Activated CD8-positive, alpha-beta memory T cell treated with anti-CD3 and anti-CD28 coated beads, Interleukin-2, amount 50 U/mL, for 4 hours (primary cell): ENCODE data around the gene TXNDC8.
"Not testable (repeated sequence)": the region's sequence is repeated elsewhere in the genome, so short reads cannot be mapped to it uniquely, and the experiment has no call there.

Experiments used
- DNase-seq: peaks from one replicate; pipeline ENCODE4 v3.0.0-alpha.2; 2020

Gene TXNDC8

DNA sequence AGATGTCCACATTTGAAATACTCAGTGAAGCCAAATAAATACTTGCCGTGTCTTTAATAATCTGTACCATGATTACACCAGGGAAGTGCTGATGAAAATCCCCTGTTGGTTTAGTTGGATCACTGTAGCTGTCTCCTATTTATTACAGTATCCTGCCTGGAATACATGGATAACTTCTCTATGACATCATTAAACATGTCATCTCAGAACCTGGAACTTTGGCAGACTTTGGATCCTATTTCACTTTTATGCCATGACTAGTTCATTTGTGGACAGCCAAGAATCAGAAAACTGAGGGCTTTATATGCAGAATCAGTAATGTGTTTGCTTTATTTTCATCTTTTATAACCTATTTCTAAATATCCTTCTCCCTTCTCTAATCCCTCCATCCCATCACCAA lies at the start of gene TXNDC8:
TXNDC8 (minus strand) TSS at position 137 of the 400 bp plus-strand sequence.
- DNase-seq = no peak

DNA sequence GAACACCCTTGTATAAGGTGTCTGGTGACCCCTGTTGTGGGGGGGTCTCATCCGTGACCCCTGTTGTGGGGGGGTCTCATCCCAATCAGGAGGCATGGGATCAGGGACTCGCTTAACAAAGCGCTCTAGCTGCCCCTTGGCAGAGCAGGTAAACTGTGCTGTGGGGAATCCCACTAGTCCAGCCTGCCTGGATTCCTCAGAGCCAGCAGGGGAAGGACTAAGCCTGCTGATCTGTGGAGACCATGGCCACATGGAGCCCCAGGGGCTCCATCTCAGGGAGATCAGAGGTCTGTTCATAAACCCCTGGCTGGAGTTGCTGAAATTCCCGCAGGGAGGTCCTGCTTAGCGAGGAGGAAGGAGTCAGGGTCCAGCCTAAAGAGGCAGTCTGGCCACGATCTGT lies 45.8 kb upstream of the TXNDC8 start:
- DNase-seq = no peak

DNA sequence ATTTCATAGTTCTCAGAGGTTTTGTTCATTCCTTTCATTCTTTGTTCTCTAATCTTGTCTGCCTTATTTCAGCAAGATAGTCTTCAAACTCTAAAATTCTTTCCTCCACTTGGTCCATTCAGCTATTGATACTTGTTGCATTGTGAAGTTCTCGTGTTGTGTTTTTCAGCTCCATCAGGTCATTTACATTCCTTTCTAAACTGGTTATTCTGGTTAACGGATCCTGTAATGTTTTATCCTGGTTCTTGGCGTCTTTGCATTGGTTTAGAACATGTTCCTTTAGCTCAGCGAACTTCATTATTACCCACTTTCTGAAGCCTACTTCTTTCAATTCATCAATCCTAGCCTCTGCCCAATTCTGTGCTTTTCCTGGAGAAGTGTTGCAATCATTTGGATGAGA lies 45.1 kb upstream of the TXNDC8 start:
- DNase-seq = no peak

DNA sequence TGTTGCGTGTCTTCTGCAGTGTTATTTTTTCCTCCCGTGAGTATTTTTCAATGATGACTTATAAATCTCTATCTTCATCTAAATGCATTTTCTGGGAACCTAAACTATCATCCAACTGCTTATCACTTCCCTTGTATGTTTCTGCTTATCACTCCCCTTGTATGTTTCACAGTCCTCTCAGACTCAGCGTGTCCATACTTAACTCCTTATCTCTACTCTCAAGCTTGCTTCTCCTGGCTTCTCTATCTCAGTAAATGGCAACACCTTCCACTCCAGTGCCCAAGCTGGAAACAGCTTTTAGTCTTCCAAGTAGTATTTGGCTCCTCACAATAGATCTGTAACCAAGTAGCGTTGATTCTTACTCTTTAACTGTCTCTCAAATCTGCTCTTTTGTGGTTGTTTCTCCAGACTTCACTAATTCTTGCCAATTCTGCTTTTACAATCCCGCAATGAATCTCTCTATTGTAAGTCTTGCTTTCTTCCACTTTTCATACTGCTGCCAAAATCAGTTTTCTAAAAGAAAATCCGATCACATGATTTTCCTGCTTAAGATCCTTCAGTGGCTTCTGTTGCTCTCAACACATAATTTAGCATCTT lies 33.8 kb upstream of the TXNDC8 start:
- no peak for DNase-seq

DNA sequence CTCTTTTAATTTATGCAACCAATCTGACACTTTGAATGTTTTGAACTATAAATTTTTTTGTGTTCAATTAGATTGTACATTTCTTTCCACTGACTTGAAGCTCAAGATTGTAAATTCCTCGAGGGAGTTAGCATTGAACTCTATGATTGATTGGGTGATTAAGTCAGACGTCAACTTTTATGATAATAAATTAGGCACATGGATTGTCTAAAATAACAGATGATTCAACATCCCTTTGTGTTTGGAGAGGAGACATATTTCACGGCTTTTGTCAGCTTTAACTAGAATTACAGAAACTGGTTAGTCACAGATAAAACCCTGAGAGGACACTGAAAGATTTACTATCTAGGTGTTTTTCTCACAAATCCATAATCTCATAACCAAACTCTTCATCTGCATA lies 32.7 kb upstream of the TXNDC8 start:
- DNase-seq = no peak

DNA sequence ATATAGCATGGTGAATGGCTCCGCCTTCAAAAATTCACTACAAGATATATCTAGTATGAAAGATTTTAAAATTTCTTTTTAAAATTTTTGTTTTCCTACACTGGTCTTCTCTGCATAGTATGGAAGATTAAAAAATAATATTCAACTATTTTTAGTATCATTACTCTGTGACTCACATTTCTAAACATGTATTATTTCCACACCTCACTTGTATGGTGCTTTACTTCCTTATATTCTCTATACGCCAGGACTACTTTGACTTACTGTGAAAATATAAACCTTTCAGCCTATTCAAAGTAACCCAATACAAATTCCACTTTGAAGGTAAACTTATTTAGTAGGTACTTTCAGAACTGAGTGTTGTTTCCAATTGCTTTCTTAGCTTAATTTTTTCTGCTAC lies 26.8 kb upstream of the TXNDC8 start:
- no peak for DNase-seq

DNA sequence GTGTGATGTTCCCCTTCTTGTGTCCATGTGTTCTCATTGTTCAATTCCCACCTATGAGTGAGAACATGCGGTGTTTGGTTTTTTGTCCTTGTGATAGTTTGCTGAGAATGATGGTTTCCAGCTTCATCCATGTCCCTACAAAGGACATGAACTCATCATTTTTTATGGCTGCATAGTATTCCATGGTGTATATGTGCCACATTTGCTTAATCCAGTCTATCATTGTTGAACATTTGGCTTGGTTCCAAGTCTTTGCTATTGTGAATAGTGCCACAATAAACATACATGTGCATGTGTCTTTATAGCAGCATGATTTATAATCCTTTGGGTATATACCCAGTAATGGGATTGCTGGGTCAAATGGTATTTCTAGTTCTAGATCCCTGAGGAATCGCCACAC lies 21.3 kb upstream of the TXNDC8 start:
- DNase-seq = not testable (repeated sequence)

DNA sequence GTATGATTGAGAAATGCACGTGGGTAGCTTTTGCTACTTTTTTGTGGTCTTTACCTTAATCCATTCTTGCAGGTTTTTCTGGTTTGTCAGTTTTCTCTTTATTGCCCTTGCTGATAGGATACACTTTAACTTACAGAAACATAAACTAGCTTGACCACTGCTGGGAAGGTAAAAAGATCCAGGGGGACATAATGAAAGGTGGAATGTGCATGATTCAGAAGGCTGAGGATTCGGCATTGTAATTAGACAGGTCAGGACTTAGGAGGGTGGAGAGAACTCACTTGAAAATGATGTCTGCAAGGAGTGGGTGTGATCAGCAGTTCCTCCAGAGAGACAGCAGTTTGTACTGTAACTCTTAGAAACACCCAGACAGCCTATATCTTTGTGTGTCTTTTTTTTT lies 19.8 kb upstream of the TXNDC8 start:
- no peak for DNase-seq

DNA sequence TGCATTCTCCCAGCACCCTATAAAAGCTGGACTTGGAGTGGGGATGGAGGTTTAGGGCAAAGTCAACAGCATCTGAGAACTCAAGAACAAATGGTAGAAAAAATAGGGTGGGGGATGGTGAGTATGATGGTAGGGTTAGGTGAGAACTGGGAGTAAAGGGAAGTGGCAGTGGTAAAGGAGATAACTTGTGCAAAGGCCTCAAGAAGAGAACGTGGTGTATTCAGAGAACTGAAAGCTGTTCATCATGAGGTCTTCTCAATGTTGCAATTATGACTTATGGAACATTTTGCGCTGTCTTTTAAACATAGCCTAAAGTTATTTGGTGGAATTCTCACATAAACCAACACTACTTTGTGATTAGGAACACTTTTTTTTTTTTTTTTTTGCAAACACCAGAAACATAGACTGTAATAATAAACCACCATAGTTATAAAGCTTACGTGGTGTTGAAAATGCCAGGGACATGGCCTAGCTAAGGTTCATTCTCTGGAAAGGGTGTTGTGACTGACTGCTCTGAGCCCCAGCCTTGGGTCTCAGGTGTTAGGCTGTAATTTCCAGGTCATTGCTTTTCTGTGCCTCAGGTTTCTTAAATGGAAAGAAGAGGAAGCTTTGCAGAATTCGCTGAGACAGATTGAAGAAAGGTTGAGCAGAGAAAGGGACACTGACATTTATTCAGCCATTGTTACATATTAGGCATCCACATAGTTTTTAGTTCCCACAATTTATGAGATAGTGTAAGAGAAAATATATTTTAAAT lies 19.2 kb upstream of the TXNDC8 start:
- DNase-seq = no peak

DNA sequence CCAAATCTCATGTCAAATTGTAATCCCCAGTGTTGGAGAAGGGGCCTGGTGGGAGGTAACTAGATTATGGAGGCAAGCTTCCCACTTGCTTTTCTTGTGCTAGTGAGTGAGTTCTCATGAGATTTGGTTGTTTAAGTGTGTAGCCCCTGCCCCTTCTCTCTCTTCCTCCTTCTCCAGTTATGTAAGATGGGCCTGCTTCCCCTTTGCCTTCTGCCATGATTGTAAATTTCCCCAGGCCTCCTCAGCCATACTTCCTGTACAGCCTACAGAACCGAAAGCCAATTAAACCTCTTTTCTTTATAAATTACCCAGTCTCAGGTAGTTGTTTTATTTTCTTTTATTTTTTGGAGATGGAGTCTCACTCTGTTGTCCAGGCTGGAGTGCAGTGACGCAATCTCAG lies 18.2 kb upstream of the TXNDC8 start:
- no peak for DNase-seq

DNA sequence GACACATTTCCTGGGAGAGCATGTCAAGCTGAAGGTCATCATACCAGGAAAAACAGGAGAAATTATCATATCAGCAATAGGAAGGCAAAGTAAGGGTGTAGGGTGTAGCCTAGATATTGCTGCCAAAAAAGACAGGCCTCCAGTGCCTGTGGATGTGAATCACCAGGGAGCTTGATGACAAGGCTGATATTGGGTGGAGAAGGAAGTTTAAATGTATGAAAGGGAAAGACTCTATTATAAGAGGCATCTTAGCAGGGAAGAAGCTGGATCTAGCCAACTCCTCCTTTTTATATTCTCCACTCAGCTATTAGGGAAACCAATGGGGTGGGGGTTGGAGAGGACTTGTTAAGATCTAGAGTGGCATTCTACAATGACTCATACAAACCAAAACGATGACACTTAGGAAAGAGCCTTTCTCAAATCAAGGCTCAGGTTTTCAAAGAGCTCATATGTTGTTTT lies 13.4 kb upstream of the TXNDC8 start:
- no peak for DNase-seq

DNA sequence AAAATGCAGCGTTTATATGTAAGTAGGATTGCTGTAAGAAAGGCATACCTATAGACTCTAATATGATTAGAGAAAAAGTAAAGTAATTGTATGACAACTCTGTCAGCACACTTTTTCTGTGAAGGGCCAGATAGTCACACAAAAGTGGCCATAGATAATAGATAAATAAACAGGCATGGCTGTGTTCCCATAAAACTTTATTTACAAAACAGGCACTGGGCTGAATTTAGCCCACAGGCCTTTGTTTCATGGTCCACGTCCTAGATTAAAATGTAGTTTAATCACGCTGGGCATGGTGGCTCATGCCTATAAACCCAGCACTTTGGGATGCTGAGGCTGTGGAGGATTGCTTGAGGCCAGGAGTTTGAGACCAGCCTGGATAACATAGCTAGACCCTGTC lies 8.7 kb upstream of the TXNDC8 start:
- DNase-seq = no peak

DNA sequence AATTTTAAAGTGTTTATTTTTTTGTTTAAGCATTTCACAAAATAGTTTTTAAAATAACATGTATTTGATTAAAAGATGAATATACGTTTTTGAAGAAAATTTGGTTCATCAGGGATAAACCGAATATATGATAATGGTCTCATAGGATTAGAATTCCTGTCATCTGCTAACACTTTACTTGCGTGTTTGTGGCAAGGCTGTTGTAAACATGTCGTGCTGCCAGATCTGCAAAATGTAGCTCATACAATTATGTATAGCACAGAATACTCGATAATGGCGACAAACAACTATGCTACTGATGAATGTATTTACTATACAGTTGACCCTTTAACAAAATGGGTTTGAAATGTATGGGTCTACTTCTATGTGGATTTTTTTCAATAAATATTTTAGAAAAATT lies 7.2 kb upstream of the TXNDC8 start:
- no peak for DNase-seq

DNA sequence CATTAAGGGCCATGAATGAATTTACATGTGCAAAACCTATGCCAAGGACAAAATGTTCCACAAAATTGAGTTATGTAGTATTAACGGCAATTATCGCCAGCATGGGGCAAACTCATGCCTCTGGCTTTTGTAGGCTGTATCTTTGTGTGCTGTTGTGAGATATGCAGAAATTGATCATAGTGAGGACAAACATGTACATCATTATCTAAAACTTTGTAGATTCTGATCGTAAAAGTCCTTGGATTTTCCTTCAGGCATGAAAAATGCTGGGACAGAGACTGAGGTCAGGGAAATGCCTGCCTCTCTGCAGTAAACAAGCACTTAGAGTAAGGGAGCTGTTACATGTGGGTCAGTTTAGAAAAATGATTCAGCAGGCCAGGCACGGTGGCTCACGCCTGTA lies 5.9 kb upstream of the TXNDC8 start:
- no peak for DNase-seq

DNA sequence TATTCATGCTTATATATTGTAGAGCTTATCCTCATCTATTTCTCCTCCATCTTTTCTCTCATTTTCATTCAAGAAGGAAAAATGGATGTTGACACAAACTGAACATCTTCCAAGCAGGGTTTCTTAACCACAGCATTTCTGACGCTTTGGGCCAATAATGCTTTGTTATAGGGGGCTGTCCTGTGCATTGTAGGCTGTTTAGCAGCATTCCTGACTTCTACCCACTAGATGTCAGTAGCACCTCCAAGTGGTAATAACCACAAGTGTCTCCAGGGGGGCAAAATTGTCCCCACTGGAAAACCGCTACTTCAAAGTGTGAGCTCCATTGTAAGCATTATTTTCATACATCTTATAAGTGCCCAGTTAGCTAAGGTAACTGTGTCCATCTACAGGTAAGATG lies 2.6 kb upstream of the TXNDC8 start:
- no peak for DNase-seq

DNA sequence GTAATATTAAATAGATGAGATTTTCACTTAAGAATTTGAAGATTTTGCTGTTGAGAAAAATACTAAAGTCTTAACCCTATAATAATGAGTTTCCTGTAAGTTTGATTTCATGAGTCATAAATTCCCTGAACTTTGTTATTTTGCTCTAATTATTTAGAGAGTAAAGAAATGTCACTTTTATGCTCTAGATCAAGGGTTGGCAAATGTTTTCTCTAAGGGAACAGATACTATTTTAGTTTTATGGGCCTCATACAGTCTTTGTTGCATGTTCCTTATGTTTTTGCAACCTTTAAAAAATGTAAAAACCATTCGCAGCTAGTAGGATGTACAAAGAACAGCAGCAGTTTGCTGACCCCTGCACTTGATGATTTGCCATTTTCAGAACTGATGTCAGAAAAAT lies 480 bp upstream of the TXNDC8 start:
- no peak for DNase-seq

DNA sequence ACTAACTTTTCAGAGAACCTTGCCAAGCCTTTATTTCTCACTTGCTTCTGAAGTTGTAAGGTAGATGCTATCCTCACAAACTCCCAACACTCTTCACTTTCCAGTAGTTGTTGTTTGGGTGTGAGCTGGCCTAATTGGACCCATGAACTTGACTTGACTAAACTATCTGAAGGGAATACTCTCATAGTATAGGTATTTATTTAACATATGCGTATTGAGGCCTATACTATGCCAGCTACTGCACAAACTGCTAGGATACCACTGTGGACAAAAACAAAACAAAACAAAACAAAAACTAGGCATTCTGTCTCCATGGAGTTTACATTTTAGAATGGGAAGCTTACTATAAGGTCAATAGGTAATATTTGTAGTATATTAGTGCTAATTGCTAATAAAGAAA lies 1.3 kb downstream of the TXNDC8 start:
- no peak for DNase-seq

DNA sequence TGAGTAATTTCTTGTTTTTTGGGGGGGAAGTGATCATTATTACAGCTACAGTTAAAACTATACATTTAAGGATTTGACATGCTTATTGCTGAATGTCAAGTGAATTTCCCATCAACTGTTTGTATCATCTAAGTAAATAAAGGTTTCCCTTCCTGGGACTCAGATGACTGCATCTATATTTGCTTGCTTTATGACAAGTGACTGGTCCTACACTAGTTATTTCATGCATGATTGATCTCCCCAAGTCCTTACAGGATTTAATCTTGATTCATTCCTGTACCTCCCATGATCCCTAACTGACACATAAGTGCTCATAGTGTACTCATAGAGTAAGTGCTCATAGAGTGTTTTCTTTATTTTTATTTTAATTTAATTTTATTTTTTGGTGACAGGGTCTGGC lies 2.8 kb downstream of the TXNDC8 start:
- DNase-seq = no peak

DNA sequence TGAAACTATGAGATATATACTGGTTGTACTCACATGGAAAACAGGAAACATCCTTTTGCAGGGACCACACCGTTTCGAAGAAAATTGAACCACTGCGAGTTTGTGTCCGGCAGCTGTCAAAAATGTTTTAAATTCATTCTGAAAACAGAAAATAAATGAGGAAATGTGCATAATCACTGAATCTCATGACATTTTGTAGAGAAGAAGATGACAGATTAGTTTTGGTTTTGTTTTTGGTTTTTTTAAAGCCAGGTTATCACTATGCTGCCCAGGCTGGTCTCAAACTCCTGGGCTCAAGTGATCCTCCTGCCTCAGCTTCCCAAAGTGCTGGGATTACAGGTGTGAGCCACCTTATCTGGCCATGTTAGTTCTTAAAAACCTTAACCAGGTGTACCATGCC lies 3.5 kb downstream of the TXNDC8 start:
- DNase-seq = no peak

DNA sequence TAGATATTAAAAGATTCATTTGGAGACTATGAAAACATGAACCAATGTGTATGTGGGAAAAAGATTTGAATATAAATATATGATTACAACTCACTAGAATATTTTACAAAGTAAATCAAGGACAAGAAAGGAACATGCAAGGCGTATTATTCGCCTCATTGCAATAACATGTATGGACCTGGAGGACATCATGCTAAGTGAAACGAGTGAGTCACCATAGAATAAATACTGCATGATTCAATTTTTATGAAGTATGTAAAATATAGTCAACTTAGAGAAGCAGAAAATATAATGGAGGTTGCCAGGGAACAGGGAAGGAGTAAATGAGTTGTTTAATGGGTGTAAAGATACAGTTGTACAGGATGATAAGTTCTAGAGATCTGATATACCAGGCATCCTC lies 4.9 kb downstream of the TXNDC8 start:
- no peak for DNase-seq

DNA sequence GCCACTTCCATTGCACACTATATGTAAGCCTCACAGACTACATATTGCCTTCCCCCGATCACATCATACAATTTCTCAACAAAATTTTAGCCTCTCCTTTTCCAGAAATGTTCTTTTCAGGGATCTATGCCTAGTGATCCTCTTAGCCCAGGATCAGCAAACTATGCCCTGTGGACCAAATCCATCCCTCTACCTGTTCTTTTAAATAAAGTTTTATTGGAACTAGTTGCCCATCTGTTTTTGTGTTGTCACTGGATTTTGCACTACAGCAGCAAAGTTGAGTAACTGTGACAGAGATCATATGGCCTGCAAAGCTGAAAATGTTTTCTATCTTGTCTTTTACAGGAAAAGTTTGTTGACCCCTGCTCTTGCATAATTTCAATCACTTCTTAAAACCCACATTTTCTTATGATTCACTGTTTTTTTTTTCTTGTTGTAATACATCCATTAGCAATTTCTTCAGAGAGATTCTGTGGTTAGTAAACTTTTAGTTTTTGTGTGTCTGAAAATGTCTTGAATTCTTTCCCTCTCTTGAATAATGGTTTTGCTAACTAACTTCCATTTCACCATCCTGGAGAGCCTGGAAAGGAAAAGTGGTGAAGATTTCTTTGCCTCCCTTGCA lies 7.1 kb downstream of the TXNDC8 start:
- DNase-seq = no peak

DNA sequence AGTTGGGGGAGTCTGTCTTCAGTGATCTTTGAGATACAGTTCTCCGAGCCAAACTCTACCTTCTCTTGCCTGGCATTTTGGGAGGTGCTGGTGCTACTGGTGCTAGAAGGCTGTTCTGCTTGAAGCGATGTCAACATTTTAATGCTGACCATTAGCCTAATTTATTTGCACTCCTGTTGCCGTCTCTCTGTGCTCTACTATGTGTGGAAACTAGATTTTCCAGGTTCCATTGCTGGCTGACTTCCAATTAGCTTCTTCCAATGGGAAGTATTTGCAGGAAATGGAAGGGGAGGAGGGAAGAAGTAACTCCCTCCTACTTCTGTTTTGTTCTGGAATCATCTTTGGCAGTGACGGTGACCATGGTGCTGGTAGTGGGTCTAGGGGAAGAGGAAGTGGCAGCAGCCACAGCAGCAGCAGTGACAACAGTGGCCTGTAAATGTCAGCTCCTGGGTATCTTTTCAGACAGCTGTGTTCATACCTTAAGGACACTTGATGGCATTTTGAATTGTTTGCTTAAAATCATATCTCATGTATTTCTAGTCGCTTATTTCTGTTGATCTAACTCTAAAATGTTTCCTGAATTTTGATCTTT lies 7.9 kb downstream of the TXNDC8 start:
- no peak for DNase-seq

DNA sequence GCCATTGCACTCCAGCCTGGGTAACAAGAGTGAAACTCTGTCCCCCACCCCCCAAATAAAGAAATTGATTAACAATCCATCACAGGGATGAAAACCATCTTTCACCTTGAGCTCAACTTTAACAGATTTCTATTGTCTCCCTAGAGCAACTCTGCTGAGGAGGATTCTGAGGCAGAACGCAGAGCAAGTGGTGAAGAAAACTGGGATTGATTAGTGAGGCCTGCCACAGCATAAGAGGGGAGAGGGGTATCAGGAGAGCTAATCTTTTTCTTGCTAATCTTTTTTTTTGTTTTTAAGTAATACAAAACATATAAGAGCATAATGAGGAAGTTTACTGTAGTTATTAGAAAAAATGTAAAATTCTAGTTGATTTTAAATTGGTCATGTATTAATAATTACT lies 8.9 kb downstream of the TXNDC8 start:
- no peak for DNase-seq

DNA sequence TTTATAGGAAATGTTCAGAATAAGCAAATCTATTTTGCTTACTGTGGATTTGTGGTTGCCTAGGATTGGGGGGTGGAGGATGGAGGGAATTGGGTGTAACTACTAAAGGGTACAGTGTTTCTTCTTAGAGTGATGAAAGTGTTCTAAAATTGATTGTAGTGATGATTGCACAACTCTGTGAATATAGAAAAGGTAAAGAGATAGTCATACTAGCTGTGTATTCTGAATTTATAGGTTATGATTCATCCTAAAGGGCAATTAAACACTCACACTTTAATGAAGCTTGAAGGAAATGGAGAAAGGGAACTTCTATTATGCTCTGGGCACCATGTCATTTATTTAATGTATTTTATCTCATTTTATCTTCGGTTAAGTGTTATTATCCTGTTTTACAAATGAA lies 9.9 kb downstream of the TXNDC8 start:
- DNase-seq = no peak
